Glutamatergic neuron (in vitro differentiated cells): ENCODE data around the gene CASP12. TPM values are rescaled to one million over a fixed set of nuclear protein-coding genes. Genes with fewer than 3 reads are reported as not detected.

Experiments
- DNase-seq: peaks from one replicate; pipeline ENCODE4 v3.0.0; 2022
- H3K27ac Mint-ChIP-seq: one replicate; pipeline ENCODE4 v1.8.0; 2020; ENCODE audit warnings: mild to moderate bottlenecking, mixed read lengths, inconsistent platforms; ENCODE audit not compliant: unreplicated experiment
- H3K27me3 Mint-ChIP-seq: one replicate; pipeline ENCODE4 v1.8.0; 2020; ENCODE audit warnings: mild to moderate bottlenecking, moderate library complexity, mixed read lengths, inconsistent platforms; ENCODE audit not compliant: unreplicated experiment
- H3K36me3 Mint-ChIP-seq: one replicate; pipeline ENCODE4 v1.8.0; 2020; ENCODE audit warnings: mild to moderate bottlenecking, mixed read lengths, inconsistent platforms; ENCODE audit not compliant: unreplicated experiment
- H3K4me1 Mint-ChIP-seq: one replicate; pipeline ENCODE4 v1.8.0; 2020; ENCODE audit warnings: mild to moderate bottlenecking, low read depth, mixed read lengths, inconsistent platforms; ENCODE audit not compliant: unreplicated experiment
- H3K4me3 Mint-ChIP-seq: one replicate; pipeline ENCODE4 v1.8.0; 2020; ENCODE audit warnings: mild to moderate bottlenecking, mixed read lengths, inconsistent platforms; ENCODE audit not compliant: unreplicated experiment
- H3K9me3 Mint-ChIP-seq: one replicate; pipeline ENCODE4 v1.8.0; 2020; ENCODE audit warnings: mild to moderate bottlenecking, moderate library complexity, mixed read lengths, inconsistent platforms; ENCODE audit not compliant: unreplicated experiment
- total RNA-seq: library from RNA; stranded (reverse); fragmentation: NEBNext Ultra II Directional; extraction: Animal tissue kit (Norgen Biotek cat#: 25700); gene quantifications from one replicate; pipeline ENCODE4 v1.2.1, GENCODE V29; 2021; ENCODE audit not compliant: unreplicated experiment
- TF ChIP-seq, protein P1 (sequence below): fragments of 200-600 bp; sonication (generic); IDR thresholded peaks from one replicate; pipeline ENCODE4 v1.5.0; 2021; ENCODE audit not compliant: partially characterized antibody, unreplicated experiment

CASP12 gene
- total RNA-seq, 1 donor from 2014 or later = not detected

DNA sequence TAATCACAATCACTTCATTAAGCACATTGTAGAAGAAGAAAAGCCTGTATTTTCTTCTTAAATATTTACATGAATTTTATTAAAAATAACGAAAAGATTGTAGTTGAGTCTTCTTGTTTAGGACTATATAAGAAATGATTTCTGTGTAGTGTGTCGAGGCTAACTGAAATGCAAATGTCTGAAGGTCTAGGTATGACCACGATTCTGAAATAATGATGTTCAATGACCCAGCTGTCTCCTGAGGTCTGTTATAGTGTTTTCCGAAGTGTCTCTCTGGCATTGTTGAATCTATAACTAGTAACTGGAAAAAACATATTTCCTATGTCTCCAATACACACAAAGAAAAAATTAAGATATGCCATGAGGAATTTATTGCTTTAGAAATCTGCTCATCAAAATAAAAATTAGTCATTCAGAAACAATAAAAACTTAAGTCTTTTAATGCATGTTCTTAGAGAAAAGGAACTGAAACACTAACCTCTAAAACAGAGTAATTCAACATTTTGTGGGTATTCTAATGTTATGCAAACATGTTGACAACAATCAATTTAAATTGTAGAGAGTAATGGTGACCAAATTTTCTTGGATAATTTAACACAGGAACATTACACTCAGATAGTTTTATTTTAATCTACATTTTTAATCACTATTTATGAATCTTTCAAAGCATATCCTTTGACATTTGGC is 55.0 kb downstream of the CASP12 start:
- peaks cover 8% of the 10 kb centered on the region for H3K36me3 Mint-ChIP-seq
- H3K27ac Mint-ChIP-seq = no peak overlapping the region
- peaks cover 4% of the 10 kb centered on the region for H3K4me1 Mint-ChIP-seq
- TF ChIP-seq, protein P1, sequence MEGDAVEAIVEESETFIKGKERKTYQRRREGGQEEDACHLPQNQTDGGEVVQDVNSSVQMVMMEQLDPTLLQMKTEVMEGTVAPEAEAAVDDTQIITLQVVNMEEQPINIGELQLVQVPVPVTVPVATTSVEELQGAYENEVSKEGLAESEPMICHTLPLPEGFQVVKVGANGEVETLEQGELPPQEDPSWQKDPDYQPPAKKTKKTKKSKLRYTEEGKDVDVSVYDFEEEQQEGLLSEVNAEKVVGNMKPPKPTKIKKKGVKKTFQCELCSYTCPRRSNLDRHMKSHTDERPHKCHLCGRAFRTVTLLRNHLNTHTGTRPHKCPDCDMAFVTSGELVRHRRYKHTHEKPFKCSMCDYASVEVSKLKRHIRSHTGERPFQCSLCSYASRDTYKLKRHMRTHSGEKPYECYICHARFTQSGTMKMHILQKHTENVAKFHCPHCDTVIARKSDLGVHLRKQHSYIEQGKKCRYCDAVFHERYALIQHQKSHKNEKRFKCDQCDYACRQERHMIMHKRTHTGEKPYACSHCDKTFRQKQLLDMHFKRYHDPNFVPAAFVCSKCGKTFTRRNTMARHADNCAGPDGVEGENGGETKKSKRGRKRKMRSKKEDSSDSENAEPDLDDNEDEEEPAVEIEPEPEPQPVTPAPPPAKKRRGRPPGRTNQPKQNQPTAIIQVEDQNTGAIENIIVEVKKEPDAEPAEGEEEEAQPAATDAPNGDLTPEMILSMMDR = no peak
- DNase-seq = no peak
- H3K9me3 Mint-ChIP-seq = peaks cover 2% of the 10 kb centered on the region
- H3K27me3 Mint-ChIP-seq = no peaks in the 10 kb centered on the region
- H3K4me3 Mint-ChIP-seq = no peak overlapping the region

DNA sequence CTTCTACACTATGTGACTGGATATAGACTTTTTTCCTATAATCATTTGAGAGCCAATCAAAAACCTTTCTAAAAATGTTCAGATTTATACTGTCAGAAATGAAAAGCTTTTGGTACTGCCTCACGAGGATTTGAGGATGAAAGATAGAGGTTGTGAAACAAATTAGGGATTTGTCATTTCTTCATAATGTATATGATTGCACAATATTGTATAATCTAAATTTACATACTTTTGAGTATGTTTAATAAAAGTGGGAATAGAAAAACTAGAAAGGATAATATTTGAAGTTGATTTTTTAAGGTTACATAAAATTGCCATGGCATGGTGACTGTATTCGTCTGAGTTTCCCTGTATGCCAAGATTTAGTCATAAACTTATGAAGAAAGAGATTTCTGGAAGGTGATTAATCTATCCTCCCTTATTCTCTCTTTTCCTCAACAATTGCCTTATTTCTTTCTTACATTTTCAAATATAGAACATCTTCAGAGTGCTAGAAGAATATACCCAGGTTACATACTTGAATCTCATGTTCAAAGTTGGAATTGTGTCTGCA is 56.2 kb downstream of the CASP12 start:
- peaks cover 2% of the 10 kb centered on the region for H3K9me3 Mint-ChIP-seq
- no peak for DNase-seq
- H3K36me3 Mint-ChIP-seq = peaks cover 8% of the 10 kb centered on the region
- TF ChIP-seq, protein P1 = no peak
- peaks cover 4% of the 10 kb centered on the region for H3K4me1 Mint-ChIP-seq
- H3K27me3 Mint-ChIP-seq = no peaks in the 10 kb centered on the region
- no peak overlapping the region for H3K27ac Mint-ChIP-seq
- no peak overlapping the region for H3K4me3 Mint-ChIP-seq

DNA sequence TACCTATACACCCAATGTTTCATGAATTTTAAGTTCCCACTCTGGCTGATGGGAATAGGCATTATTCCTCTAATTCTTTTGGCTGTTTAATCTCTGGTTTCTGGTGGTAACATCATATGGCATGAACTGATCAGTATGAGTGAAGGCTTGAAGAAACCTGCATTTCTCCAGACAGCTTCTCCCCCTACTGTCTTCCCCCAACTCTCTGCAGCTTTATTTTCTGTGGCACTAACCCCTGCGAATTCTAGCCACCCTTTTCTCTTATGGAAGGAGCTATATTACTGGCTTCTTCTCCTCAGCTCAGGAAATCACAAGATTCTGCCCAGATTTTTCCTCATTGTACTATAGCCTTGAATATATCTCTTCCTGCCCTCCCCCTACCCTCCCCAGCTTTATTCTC is 57.1 kb downstream of the CASP12 start:
- H3K36me3 Mint-ChIP-seq = peaks cover 8% of the 10 kb centered on the region
- H3K27me3 Mint-ChIP-seq = no peaks in the 10 kb centered on the region
- peaks cover 4% of the 10 kb centered on the region for H3K4me1 Mint-ChIP-seq
- TF ChIP-seq, protein P1 = no peak
- H3K4me3 Mint-ChIP-seq = no peak overlapping the region
- peaks cover 2% of the 10 kb centered on the region for H3K9me3 Mint-ChIP-seq
- no peak overlapping the region for H3K27ac Mint-ChIP-seq
- DNase-seq = no peak

DNA sequence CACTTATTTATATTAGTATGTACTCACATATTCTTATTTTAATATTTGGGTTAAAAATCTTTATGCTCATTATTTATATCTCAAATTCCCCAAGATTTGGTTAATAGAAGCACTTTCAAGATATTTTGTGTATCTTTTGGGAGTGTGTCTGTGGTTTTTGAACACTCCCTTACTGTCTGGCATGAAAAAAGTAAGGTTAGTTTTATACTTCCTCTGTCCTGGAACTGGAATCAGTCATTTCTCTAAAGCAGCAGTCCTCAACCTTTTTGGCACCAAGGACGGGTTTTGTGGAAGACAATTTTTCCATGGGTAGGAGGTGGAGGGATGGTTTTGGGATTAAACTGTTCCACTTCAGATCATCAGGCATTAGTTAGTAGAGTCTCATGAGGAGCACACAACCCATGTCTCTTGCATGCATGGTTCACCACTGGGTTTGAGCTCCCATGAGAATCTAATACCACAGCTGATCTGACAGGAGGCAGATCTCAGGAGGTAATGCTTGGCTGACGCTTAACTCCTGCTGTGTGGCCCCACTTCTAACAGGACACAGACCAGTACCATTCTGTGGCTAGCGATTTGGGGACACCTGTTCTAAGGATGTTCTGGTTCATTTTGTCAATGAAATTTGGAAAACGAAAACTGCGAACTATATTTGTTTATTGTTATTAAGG is 60.2 kb downstream of the CASP12 start:
- DNase-seq = no peak
- H3K9me3 Mint-ChIP-seq = peaks cover 2% of the 10 kb centered on the region
- H3K36me3 Mint-ChIP-seq = peaks cover 8% of the 10 kb centered on the region
- H3K27me3 Mint-ChIP-seq = no peaks in the 10 kb centered on the region
- TF ChIP-seq, protein P1 = no peak
- H3K4me1 Mint-ChIP-seq = peaks cover 4% of the 10 kb centered on the region
- H3K27ac Mint-ChIP-seq = no peak overlapping the region
- no peak overlapping the region for H3K4me3 Mint-ChIP-seq

DNA sequence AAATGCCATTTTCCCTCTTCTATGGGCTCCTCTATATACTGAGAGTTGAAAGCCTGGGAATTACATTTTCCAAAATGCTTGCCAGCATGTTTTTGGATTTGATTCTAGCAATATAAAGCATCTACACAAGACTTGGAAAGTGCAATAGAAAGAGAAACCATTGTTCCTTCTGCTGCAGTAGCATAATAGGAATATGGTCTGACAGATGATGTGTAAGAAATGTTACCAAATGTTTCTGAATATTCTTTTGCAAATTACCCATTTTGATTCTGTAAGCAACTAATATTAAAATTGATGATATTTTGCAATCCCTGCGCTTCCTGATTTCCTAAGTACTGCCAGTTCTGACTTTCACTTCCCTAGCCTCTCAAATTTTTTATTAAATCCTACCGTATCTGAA is 61.6 kb downstream of the CASP12 start:
- TF ChIP-seq, protein P1 = no peak
- no peak for DNase-seq
- Mint-ChIP-seq H3K9me3 (peaks cover 2% of the 10 kb centered on the region), H3K4me3 (no peak overlapping the region), H3K27me3 (no peaks in the 10 kb centered on the region), H3K4me1 (no peaks in the 10 kb centered on the region), H3K36me3 (peaks cover 8% of the 10 kb centered on the region), H3K27ac (no peak overlapping the region)
